A673 (cell line): Measurements from ENCODE around the gene ZSWIM5.
"Not testable (repeated sequence)": the region's sequence is repeated elsewhere in the genome, so short reads cannot be mapped to it uniquely, and the experiment has no call there.

Experiments used
- CTCF ChIP-seq: fragments of 300-800, 200-600 bp; sonication (generic); conservative IDR thresholded peaks from 2 replicates; pipeline ENCODE4 v1.5.1; 2017; ENCODE audit warnings: low read depth, mild to moderate bottlenecking, antibody characterized with exemption, low read length, moderate library complexity, mixed read lengths
- EZH2 ChIP-seq: fragments of 200-600 bp; sonication (generic); IDR thresholded peaks from 2 replicates; pipeline ENCODE4 v1.6.1; 2017; ENCODE audit warnings: borderline replicate concordance, low read depth, mild to moderate bottlenecking, mixed read lengths, antibody characterized with exemption, low read length; ENCODE audit not compliant: poor library complexity, severe bottlenecking

- TF ChIP-seq CTCF, EZH2: not testable (repeated sequence)
Observed at GRCh38 chr1:45179918-45180519, 26.4 kb downstream of the ZSWIM5 start.
